BLaER1 treated with 17β-estradiol and CSF1 and Interleukin-3, amounts not matched to agents 10 nM and 100 nM (cell line): ENCODE results near the gene PLCB1.
A peak's percentile ranks its signal among the peaks of the same experiment; 100 is the strongest.
"Not testable (repeated sequence)": the region's sequence is repeated elsewhere in the genome, so short reads cannot be mapped to it uniquely, and the experiment has no call there.

Experiments
- H3K27ac ChIP-seq, 11 experiments: shearing (Covaris generic); formaldehyde crosslinking; 2 replicates each; pipeline ENCODE4 v1.8.1; 2022
- H3K27me3 ChIP-seq, 11 experiments: shearing (Covaris generic); formaldehyde crosslinking; 2 replicates each; pipeline ENCODE4 v1.8.1; 2022
- H3K36me3 ChIP-seq, 11 experiments: shearing (Covaris generic); formaldehyde crosslinking; 2 replicates each; pipeline ENCODE4 v1.8.1; 2022
- H3K4me1 ChIP-seq, 10 experiments: shearing (Covaris generic); formaldehyde crosslinking; 2 replicates each; pipeline ENCODE4 v1.8.1; 2022
- H3K4me2 ChIP-seq, 11 experiments: shearing (Covaris generic); formaldehyde crosslinking; 2 replicates each; pipeline ENCODE4 v1.8.1; 2022
- H3K4me3 ChIP-seq, 10 experiments: shearing (Covaris generic); formaldehyde crosslinking; 2 replicates each; pipeline ENCODE4 v1.8.1; 2022
- H3K9ac ChIP-seq, 11 experiments: shearing (Covaris generic); formaldehyde crosslinking; 2 replicates each; pipeline ENCODE4 v1.8.1; 2022
- H3K9me3 ChIP-seq, 11 experiments: shearing (Covaris generic); formaldehyde crosslinking; replicated peaks in 1 of 11; 2 replicates each; pipeline ENCODE4 v1.8.1; 2022
- H4K20me1 ChIP-seq, 11 experiments: shearing (Covaris generic); formaldehyde crosslinking; 2 replicates each; pipeline ENCODE4 v1.8.1; 2022
- Cebpa-rat ChIP-seq, 11 experiments: shearing (Covaris generic); IDR thresholded peaks; 2 replicates each; pipeline ENCODE4 v1.8.1; 2022

PLCB1 gene

DNA sequence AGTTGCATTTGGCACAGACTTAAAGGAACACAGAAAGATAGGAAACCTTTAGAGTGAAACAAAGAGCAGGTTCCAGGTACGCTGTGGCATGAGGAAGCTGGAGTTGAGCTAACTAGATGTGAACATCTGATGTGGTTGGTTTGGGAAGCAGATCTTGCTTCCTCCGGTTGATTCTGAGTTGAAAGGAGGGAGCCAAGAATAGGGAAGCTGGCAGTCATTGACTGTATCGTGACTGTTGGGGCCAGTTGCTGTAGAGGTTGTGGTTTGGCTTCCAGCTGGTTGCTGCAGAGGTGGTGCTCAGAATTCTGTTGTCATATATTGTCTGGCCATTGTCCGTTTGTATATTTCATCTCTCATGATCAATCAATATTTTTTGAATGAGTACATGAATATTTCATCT is 325.9 kb downstream of the PLCB1 start:
- Histone ChIP-seq H3K9ac (no peak overlapping the region), H3K4me3 (no peak overlapping the region), H3K4me1 (peaks cover 9 to 24% (median 18%) of the 10 kb centered on the region in 10 experiments), H4K20me1 (no peaks in the 10 kb centered on the region), H3K27ac (peak overlapping the region in 2 of 11 experiments; percentile 21 to 41; a peak in 4 of 22 replicates), H3K9me3 (peaks cover 0 to 5% (median 0%) of the 10 kb centered on the region in 11 experiments; a peak in 2 of 22 replicates), H3K27me3 (no peaks in the 10 kb centered on the region), H3K36me3 (no peaks in the 10 kb centered on the region), H3K4me2 (peak overlapping the region; percentile 0 to 77 (median 55); a peak in 19 of 22 replicates)
- no peak for TF ChIP-seq Cebpa-rat (IDR thresholded peaks at IDR 0.05)

GRCh38 chr20:8461186-8461585 is 329.1 kb downstream of the PLCB1 start:
- no peak for TF ChIP-seq Cebpa-rat (IDR thresholded peaks at IDR 0.05)
- Histone ChIP-seq H3K36me3 (peaks cover 0 to 11% (median 0%) of the 10 kb centered on the region in 11 experiments; a peak in 8 of 22 replicates), H3K4me3 (no peak overlapping the region), H3K27ac (no peak overlapping the region), H3K9me3 (peaks cover 10 to 29% (median 20%) of the 10 kb centered on the region in 11 experiments), H4K20me1 (no peaks in the 10 kb centered on the region), H3K4me2 (no peak overlapping the region), H3K27me3 (no peaks in the 10 kb centered on the region), H3K9ac (no peak overlapping the region), H3K4me1 (peaks cover 9 to 24% (median 18%) of the 10 kb centered on the region in 10 experiments)

DNA sequence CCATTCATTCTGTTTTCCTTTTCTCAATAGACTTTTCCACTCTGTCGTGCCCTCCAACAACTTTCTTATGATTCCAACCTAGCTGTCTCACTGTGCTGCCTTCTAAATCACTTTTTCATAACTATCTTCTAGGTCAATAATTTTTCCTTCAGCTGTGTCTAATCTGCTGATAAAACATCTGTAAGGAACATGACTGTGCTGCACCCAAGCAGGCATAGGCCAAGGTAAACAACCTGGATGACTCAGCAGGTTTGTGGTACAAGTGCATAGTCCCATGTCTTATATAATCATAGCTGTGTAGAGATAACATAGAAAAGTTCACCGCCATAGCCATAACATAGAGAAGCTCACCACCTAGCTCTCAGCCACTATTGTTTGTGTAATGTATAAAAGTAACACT is 332.3 kb downstream of the PLCB1 start:
- no peaks in the 10 kb centered on the region for H3K4me1 ChIP-seq
- H3K27me3 ChIP-seq, result no peaks in the 10 kb centered on the region
- no peaks in the 10 kb centered on the region for H4K20me1 ChIP-seq
- H3K9me3 ChIP-seq, result peaks cover 10 to 29% (median 20%) of the 10 kb centered on the region in 11 experiments
- no peak for TF ChIP-seq Cebpa-rat (IDR thresholded peaks at IDR 0.05)
- no peak overlapping the region for H3K4me2 ChIP-seq
- peaks cover 0 to 11% (median 0%) of the 10 kb centered on the region in 11 experiments; a peak in 8 of 22 replicates for H3K36me3 ChIP-seq
- H3K27ac ChIP-seq, result no peak overlapping the region
- no peak overlapping the region for H3K9ac ChIP-seq
- no peak overlapping the region for H3K4me3 ChIP-seq

- not testable (repeated sequence) for H3K9ac ChIP-seq, H3K4me3 ChIP-seq, H3K27me3 ChIP-seq, H3K4me1 ChIP-seq, H4K20me1 ChIP-seq, H3K4me2 ChIP-seq, H3K27ac ChIP-seq
- Histone ChIP-seq H3K36me3 (peaks cover 0 to 11% (median 0%) of the 10 kb centered on the region in 11 experiments; a peak in 8 of 22 replicates), H3K9me3 (peaks cover 10 to 29% (median 20%) of the 10 kb centered on the region in 11 experiments)
Measured at GRCh38 chr20:8466781-8467180, 334.7 kb downstream of the PLCB1 start.

DNA sequence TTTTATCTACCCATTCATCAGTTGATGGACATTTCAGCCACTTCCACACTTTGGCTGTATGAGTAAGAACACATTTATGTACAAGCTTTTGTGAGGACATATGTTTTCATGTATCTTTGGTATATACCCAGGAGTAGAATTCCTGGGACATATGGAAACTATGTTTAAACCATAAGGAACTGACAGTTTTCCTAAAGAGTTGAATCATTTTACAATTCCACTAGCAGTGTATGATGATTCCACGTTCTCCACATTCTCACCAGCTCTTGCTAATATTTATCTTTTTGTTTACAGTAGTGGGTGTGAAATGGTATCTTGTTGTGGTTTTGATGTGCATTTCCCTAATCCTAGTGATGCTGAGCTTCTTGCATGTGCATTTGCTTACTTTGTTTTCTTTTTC is 338.1 kb downstream of the PLCB1 start:
- H3K9me3 ChIP-seq, result peaks cover 0 to 6% (median 4%) of the 10 kb centered on the region in 11 experiments; a peak in 17 of 22 replicates
- no peaks in the 10 kb centered on the region for H4K20me1 ChIP-seq
- H3K4me2 ChIP-seq, result no peak overlapping the region
- H3K27ac ChIP-seq, result no peak overlapping the region
- H3K27me3 ChIP-seq, result no peaks in the 10 kb centered on the region
- H3K4me3 ChIP-seq, result no peak overlapping the region
- H3K36me3 ChIP-seq, result peaks cover 0 to 3% (median 0%) of the 10 kb centered on the region in 11 experiments; a peak in 1 of 22 replicates
- no peak for TF ChIP-seq Cebpa-rat (IDR thresholded peaks at IDR 0.05)
- peaks cover 2 to 28% (median 18%) of the 10 kb centered on the region in 10 experiments for H3K4me1 ChIP-seq
- no peak overlapping the region for H3K9ac ChIP-seq

- no peak overlapping the region for H3K4me3 ChIP-seq
Measured at GRCh38 chr20:8471465-8471864, 339.4 kb downstream of the PLCB1 start.

DNA sequence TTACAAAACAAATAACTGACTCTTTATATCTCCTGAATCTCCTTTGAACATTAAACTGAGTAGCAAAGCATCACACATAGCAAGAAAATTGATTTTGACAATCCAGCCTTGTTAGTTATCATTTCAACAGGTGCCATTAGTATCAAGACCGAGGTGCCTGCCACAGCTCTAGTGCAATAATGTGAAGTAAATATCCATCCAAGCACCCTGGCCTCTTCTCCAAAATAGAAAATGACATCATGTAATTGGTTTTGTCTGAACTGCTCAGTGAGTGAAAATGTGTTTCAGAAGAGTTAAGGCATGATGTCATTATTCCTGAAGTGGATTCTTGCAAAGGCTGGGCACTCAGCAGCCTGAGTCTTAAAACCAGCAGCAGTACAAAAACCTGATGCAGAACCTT is 341.4 kb downstream of the PLCB1 start:
- no peaks in the 10 kb centered on the region for H4K20me1 ChIP-seq
- no peak overlapping the region for H3K4me3 ChIP-seq
- H3K27me3 ChIP-seq, result no peaks in the 10 kb centered on the region
- H3K4me2 ChIP-seq, result peak overlapping the region in 5 of 11 experiments; percentile 13 to 54 (median 31); a peak in 6 of 22 replicates
- peaks cover 15 to 50% (median 38%) of the 10 kb centered on the region in 10 experiments for H3K4me1 ChIP-seq
- no peak for TF ChIP-seq Cebpa-rat (IDR thresholded peaks at IDR 0.05)
- H3K27ac ChIP-seq, result no peak overlapping the region
- peaks cover 0 to 7% (median 4%) of the 10 kb centered on the region in 11 experiments; a peak in 5 of 22 replicates for H3K9me3 ChIP-seq
- H3K36me3 ChIP-seq, result no peaks in the 10 kb centered on the region
- no peak overlapping the region for H3K9ac ChIP-seq

More at GRCh38 chr20:8471465-8471864, 339.4 kb downstream of the PLCB1 start:
- Histone ChIP-seq H3K27me3 (no peaks in the 10 kb centered on the region), H3K36me3 (no peaks in the 10 kb centered on the region), H4K20me1 (no peaks in the 10 kb centered on the region), H3K9ac (no peak overlapping the region), H3K4me2 (no peak overlapping the region), H3K27ac (no peak overlapping the region), H3K4me1 (peaks cover 15 to 41% (median 31%) of the 10 kb centered on the region in 10 experiments), H3K9me3 (peaks cover 0 to 2% (median 0%) of the 10 kb centered on the region in 11 experiments; a peak in 1 of 22 replicates)
- TF ChIP-seq Cebpa-rat (IDR thresholded peaks at IDR 0.05), result no peak

- no peak overlapping the region for H3K4me3 ChIP-seq
- no peak for TF ChIP-seq Cebpa-rat (IDR thresholded peaks at IDR 0.05)
- H3K9me3 ChIP-seq, result peaks cover 0 to 7% (median 4%) of the 10 kb centered on the region in 11 experiments; a peak in 5 of 22 replicates
- H3K4me1 ChIP-seq, result peaks cover 15 to 50% (median 38%) of the 10 kb centered on the region in 10 experiments
- H3K27me3 ChIP-seq, result no peaks in the 10 kb centered on the region
- peak overlapping the region in 4 of 11 experiments; percentile 13 to 73 (median 44); a peak in 4 of 22 replicates for H3K27ac ChIP-seq
- H4K20me1 ChIP-seq, result no peaks in the 10 kb centered on the region
- H3K4me2 ChIP-seq, result peak overlapping the region in 6 of 11 experiments; percentile 15 to 85 (median 74); a peak in 7 of 22 replicates
- no peak overlapping the region for H3K9ac ChIP-seq
- H3K36me3 ChIP-seq, result no peaks in the 10 kb centered on the region
Measured at GRCh38 chr20:8474027-8474668, 342.1 kb downstream of the PLCB1 start.

DNA sequence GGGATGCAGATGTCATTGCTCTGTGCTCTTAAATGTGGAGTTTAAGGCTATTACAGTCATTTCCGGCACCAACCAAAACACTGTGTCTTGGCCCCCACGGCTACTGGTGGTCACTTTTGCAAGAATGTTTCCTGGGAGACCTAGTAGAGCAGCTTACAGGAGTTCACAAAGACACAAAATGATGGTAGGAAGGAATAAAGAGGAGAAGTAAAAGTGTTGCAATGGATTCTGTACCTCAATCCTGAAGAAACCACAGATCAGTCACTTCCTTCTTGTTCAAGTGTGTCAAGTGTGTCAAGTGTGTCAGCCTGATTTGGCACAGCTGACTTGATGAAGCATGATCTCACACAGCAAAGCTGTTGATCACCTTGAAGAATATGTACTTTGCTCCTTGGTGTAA is 344.0 kb downstream of the PLCB1 start:
- peaks cover 15 to 50% (median 38%) of the 10 kb centered on the region in 10 experiments for H3K4me1 ChIP-seq
- no peaks in the 10 kb centered on the region for H4K20me1 ChIP-seq
- H3K9me3 ChIP-seq, result peaks cover 0 to 7% (median 4%) of the 10 kb centered on the region in 11 experiments; a peak in 5 of 22 replicates
- H3K9ac ChIP-seq, result 0 out of 22 replicates have a peak overlapping the region, but pooled peaks of 2 of the 11 experiments have one; percentile 12 to 16
- H3K4me2 ChIP-seq, result peak overlapping the region; percentile 42 to 85 (median 73)
- peak overlapping the region in 1 of 10 experiments; percentile 19; a peak in 2 of 20 replicates for H3K4me3 ChIP-seq
- no peaks in the 10 kb centered on the region for H3K36me3 ChIP-seq
- no peaks in the 10 kb centered on the region for H3K27me3 ChIP-seq
- peak overlapping the region in 8 of 11 experiments; percentile 50 to 73 (median 64); a peak in 16 of 22 replicates for H3K27ac ChIP-seq
- peak in 7 of 11 experiments; percentile 21 to 70 (median 54); a peak in 11 of 22 replicates for TF ChIP-seq Cebpa-rat (IDR thresholded peaks at IDR 0.05)
